HepG2 (cell line): Measurements from ENCODE around the gene RELB. TPM values are rescaled to one million over a fixed set of nuclear protein-coding genes. Genes with fewer than 3 reads are reported as not detected.

Experiments used
- AGO2 ChIP-seq: fragments of 200-400 bp; formaldehyde crosslinking; optimal IDR thresholded peaks from 2 replicates; pipeline ENCODE3; 2017; ENCODE audit warnings: mild to moderate bottlenecking, low read depth, low read length, moderate library complexity
- EEA1 ChIP-seq: sonication (generic); formaldehyde crosslinking; IDR thresholded peaks from 2 replicates; pipeline ENCODE4 v1.5.1; 2020; ENCODE audit warnings: mild to moderate bottlenecking, missing genetic modification reagents, borderline replicate concordance
- EED ChIP-seq: sonication (generic); formaldehyde crosslinking; IDR thresholded peaks from 2 replicates; pipeline ENCODE4 v1.5.0; 2020; ENCODE audit warnings: mild to moderate bottlenecking, missing genetic modification reagents
- HNRNPL ChIP-seq: fragments of 200-400 bp; formaldehyde crosslinking; IDR thresholded peaks from 2 replicates; pipeline ENCODE4 v1.6.1; 2017; ENCODE audit warnings: mild to moderate bottlenecking, low read depth, low read length
- KDM3A ChIP-seq: IDR thresholded peaks from 2 replicates; pipeline ENCODE4 v1.6.1; 2018; ENCODE audit warnings: low read depth, missing compliant biosample characterization
- MYC ChIP-seq: sonication (generic); formaldehyde crosslinking; IDR thresholded peaks from 2 replicates; pipeline ENCODE4 v1.9.0; 2021; ENCODE audit warnings: missing genetic modification reagents, borderline replicate concordance
- NFE2L2 ChIP-seq: fragments of 150-350 bp; IDR thresholded peaks from 2 replicates; pipeline ENCODE4 v1.6.1; 2014; ENCODE audit warnings: low read length
- NRL ChIP-seq: sonication (generic); formaldehyde crosslinking; IDR thresholded peaks from 2 replicates; pipeline ENCODE4 v1.5.0; 2020; ENCODE audit warnings: missing genetic modification reagents, mild to moderate bottlenecking, moderate library complexity, borderline replicate concordance
- PPARG ChIP-seq: conservative IDR thresholded peaks from 2 replicates; pipeline ENCODE4 v1.6.1; 2016; ENCODE audit warnings: missing biosample characterization, missing genetic modification reagents
- RELA ChIP-seq: sonication (generic); formaldehyde crosslinking; IDR thresholded peaks from 2 replicates; pipeline ENCODE4 v1.4.0; 2020; ENCODE audit warnings: missing genetic modification reagents
- U2AF2 ChIP-seq: fragments of 200-400 bp; formaldehyde crosslinking; IDR thresholded peaks from 2 replicates; pipeline ENCODE4 v1.6.1; 2017; ENCODE audit warnings: low read depth, mild to moderate bottlenecking, low read length
- ZNF572 ChIP-seq: sonication (generic); formaldehyde crosslinking; IDR thresholded peaks from 2 replicates; pipeline ENCODE4 v1.5.1; 2020; ENCODE audit warnings: mild to moderate bottlenecking, missing genetic modification reagents
- ZNF619 ChIP-seq: sonication (generic); formaldehyde crosslinking; IDR thresholded peaks from 2 replicates; pipeline ENCODE4 v1.4.0; 2020; ENCODE audit warnings: mild to moderate bottlenecking, missing genetic modification reagents
- ZNF792 ChIP-seq: IDR thresholded peaks from 2 replicates; pipeline ENCODE4 v1.6.1; 2016
- ZSCAN31 ChIP-seq: sonication (generic); formaldehyde crosslinking; IDR thresholded peaks from 2 replicates; pipeline ENCODE4 v1.5.0; 2020; ENCODE audit warnings: low read depth, mild to moderate bottlenecking, missing genetic modification reagents
- polyA plus RNA-seq, 8 experiments: library from polyadenylated mRNA; depleted of rRNA in 3 of 8; stranded (reverse) in 7 of 8; unstranded in 1 of 8; fragments of >200 nt; fragmentation: Illumina TruSeq in 4 of 8; extraction: Trizol in 4 of 8; gene quantifications; 2 replicates each; pipeline versions ENCODE4 v1.2.1 to v1.2.3, GENCODE V29; 2011 to 2016; ENCODE audit warnings: low read depth in 4 of 8, missing spikeins in 1 of 8, mixed read lengths in 1 of 8; ENCODE audit not compliant: insufficient read depth in 1 of 8
- total RNA-seq, 5 experiments: library from RNA; depleted of rRNA; stranded (reverse); fragments of >200 nt; fragmentation: Illumina TruSeq; extraction: Trizol; gene quantifications; 2 replicates each; pipeline ENCODE4 v1.2.3, GENCODE V29; 2016; ENCODE audit warnings: low read depth in 1 of 5
- TF ChIP-seq, protein P1 (sequence below): sonication (generic); formaldehyde crosslinking; IDR thresholded peaks from 2 replicates; pipeline ENCODE4 v1.5.1; 2020; ENCODE audit warnings: missing genetic modification reagents, mild to moderate bottlenecking, borderline replicate concordance
- TF ChIP-seq, protein P2 (sequence below): sonication (generic); formaldehyde crosslinking; conservative IDR thresholded peaks from 2 replicates; pipeline ENCODE4 v1.8.1; 2023; ENCODE audit warnings: missing genetic modification reagents
- TF ChIP-seq, protein P3 (sequence below): sonication (generic); formaldehyde crosslinking; IDR thresholded peaks from 2 replicates; pipeline ENCODE4 v1.5.1; 2020; ENCODE audit warnings: mild to moderate bottlenecking, missing genetic modification reagents, borderline replicate concordance
- TF ChIP-seq, protein P4 (sequence below): sonication (generic); formaldehyde crosslinking; IDR thresholded peaks from 2 replicates; pipeline ENCODE4 v1.4.0; 2020; ENCODE audit warnings: mild to moderate bottlenecking, missing genetic modification reagents
- TF ChIP-seq, protein P5 (sequence below): fragments of 450-650 bp; IDR thresholded peaks from 2 replicates; pipeline ENCODE4 v1.6.1; 2017
- TF ChIP-seq, protein P6 (sequence below): sonication (generic); formaldehyde crosslinking; conservative IDR thresholded peaks from 2 replicates; pipeline ENCODE4 v1.8.0; 2022; ENCODE audit warnings: mild to moderate bottlenecking, moderate library complexity, missing genetic modification reagents

RELB gene
- total and polyA plus RNA-seq, 2 of the 13 experiments (the other 11 are each of a cell fraction or from before 2014, with no cell fraction given), result 1.9 to 3.5 TPM

DNA sequence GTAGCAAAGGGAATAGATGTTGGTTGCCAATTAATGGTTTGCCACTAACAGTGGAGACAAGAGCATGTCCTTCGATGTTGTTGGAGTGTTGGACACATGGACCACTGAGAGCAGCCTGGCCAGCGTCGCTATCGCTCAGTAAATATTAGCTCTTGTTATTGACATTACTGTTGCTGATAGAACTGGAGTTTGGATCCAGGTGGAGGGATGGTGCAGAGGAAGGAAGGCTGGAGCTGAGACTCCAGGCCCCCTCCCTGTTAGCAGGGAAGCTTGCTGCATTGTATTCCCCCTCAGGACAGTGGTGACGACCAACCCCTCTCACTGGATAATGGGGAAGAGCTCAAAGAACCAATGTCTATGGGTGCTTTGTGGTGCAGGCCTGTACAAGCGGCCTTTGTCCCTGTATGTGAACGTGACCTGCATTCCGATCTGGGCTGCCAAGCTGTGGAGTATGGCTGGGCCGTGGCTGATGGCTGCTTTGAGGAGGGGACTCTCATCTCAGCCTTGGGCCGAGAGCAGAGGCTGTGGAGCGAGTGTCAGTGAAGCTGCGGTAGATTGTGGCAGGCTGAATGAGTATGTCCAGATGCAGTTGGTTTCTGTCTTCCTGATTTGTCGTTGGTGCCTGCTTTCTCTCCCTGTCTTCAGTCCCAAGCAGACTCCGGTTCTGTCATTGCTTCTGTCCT lies 44.5 kb downstream of the RELB start (continued):
- TF ChIP-seq, protein P1, sequence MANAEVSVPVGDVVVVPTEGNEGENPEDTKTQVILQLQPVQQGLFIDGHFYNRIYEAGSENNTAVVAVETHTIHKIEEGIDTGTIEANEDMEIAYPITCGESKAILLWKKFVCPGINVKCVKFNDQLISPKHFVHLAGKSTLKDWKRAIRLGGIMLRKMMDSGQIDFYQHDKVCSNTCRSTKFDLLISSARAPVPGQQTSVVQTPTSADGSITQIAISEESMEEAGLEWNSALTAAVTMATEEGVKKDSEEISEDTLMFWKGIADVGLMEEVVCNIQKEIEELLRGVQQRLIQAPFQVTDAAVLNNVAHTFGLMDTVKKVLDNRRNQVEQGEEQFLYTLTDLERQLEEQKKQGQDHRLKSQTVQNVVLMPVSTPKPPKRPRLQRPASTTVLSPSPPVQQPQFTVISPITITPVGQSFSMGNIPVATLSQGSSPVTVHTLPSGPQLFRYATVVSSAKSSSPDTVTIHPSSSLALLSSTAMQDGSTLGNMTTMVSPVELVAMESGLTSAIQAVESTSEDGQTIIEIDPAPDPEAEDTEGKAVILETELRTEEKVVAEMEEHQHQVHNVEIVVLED (CRISPR knock-in tag), result peak; percentile 54; the same call in 1 of the 2 replicates
- TF ChIP-seq, protein P2, sequence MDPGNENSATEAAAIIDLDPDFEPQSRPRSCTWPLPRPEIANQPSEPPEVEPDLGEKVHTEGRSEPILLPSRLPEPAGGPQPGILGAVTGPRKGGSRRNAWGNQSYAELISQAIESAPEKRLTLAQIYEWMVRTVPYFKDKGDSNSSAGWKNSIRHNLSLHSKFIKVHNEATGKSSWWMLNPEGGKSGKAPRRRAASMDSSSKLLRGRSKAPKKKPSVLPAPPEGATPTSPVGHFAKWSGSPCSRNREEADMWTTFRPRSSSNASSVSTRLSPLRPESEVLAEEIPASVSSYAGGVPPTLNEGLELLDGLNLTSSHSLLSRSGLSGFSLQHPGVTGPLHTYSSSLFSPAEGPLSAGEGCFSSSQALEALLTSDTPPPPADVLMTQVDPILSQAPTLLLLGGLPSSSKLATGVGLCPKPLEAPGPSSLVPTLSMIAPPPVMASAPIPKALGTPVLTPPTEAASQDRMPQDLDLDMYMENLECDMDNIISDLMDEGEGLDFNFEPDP (CRISPR knock-in tag), result no peak
- no peak for TF ChIP-seq ZNF572 (CRISPR knock-in tag)
- peak; percentile 13; the same call in 1 of the 2 replicates for TF ChIP-seq NRL (CRISPR knock-in tag)
- no peak for TF ChIP-seq NFE2L2
- peak; percentile 72 for TF ChIP-seq PPARG (CRISPR knock-in tag)
- TF ChIP-seq ZNF619 (CRISPR knock-in tag), result no peak
- TF ChIP-seq, protein P3, sequence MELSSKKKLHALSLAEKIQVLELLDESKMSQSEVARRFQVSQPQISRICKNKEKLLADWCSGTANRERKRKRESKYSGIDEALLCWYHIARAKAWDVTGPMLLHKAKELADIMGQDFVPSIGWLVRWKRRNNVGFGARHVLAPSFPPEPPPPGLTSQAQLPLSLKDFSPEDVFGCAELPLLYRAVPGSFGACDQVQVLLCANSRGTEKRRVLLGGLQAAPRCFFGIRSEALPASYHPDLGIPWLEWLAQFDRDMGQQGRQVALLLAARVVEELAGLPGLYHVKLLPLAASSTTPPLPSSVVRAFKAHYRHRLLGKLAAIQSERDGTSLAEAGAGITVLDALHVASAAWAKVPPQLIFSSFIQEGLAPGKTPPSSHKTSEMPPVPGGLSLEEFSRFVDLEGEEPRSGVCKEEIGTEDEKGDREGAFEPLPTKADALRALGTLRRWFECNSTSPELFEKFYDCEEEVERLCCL (CRISPR knock-in tag), result no peak
- peak; percentile 85; the same call in 1 of the 2 replicates for TF ChIP-seq ZNF792 (CRISPR knock-in tag)
- TF ChIP-seq U2AF2, result no peak
- peak; percentile 85 for TF ChIP-seq MYC
- no peak for TF ChIP-seq AGO2
- peak; percentile 35; the same call in 1 of the 2 replicates for TF ChIP-seq ZSCAN31 (CRISPR knock-in tag)
- no peak for TF ChIP-seq EED (CRISPR knock-in tag)
- TF ChIP-seq, protein P4, sequence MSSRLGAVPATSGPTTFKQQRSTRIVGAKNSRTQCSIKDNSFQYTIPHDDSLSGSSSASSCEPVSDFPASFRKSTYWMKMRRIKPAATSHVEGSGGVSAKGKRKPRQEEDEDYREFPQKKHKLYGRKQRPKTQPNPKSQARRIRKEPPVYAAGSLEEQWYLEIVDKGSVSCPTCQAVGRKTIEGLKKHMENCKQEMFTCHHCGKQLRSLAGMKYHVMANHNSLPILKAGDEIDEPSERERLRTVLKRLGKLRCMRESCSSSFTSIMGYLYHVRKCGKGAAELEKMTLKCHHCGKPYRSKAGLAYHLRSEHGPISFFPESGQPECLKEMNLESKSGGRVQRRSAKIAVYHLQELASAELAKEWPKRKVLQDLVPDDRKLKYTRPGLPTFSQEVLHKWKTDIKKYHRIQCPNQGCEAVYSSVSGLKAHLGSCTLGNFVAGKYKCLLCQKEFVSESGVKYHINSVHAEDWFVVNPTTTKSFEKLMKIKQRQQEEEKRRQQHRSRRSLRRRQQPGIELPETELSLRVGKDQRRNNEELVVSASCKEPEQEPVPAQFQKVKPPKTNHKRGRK (CRISPR knock-in tag), result no peak
- peak; percentile 82; the same call in 1 of the 2 replicates for TF ChIP-seq RELA (CRISPR knock-in tag)
- TF ChIP-seq, protein P5, sequence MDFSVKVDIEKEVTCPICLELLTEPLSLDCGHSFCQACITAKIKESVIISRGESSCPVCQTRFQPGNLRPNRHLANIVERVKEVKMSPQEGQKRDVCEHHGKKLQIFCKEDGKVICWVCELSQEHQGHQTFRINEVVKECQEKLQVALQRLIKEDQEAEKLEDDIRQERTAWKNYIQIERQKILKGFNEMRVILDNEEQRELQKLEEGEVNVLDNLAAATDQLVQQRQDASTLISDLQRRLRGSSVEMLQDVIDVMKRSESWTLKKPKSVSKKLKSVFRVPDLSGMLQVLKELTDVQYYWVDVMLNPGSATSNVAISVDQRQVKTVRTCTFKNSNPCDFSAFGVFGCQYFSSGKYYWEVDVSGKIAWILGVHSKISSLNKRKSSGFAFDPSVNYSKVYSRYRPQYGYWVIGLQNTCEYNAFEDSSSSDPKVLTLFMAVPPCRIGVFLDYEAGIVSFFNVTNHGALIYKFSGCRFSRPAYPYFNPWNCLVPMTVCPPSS, result no peak
- no peak for TF ChIP-seq EEA1 (CRISPR knock-in tag)
- TF ChIP-seq HNRNPL, result no peak
- TF ChIP-seq, protein P6, sequence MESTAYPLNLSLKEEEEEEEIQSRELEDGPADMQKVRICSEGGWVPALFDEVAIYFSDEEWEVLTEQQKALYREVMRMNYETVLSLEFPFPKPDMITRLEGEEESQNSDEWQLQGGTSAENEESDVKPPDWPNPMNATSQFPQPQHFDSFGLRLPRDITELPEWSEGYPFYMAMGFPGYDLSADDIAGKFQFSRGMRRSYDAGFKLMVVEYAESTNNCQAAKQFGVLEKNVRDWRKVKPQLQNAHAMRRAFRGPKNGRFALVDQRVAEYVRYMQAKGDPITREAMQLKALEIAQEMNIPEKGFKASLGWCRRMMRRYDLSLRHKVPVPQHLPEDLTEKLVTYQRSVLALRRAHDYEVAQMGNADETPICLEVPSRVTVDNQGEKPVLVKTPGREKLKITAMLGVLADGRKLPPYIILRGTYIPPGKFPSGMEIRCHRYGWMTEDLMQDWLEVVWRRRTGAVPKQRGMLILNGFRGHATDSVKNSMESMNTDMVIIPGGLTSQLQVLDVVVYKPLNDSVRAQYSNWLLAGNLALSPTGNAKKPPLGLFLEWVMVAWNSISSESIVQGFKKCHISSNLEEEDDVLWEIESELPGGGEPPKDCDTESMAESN, result peak; percentile 48; the same call in 1 of the 2 replicates
- TF ChIP-seq KDM3A (CRISPR knock-in tag), result peak; percentile 87
